Natural killer cell (primary cell): ENCODE results near the gene SCN2A. TPM values are rescaled to one million over a fixed set of nuclear protein-coding genes. Genes with fewer than 3 reads are reported as not detected.
"Not testable (repeated sequence)": the region's sequence is repeated elsewhere in the genome, so short reads cannot be mapped to it uniquely, and the experiment has no call there.

Source experiments
- ATAC-seq, 3 donors: fragments of 150-1000 bp in 2 of 3; fragments of 200-7000 bp in 1 of 3; cut with Tn5 transposase; 1 replicate in 1 of 3; 2 replicates in 2 of 3; pipeline ENCODE4 v1.10.0; 2021; ENCODE audit warnings: mild to moderate bottlenecking in 2 of 3, moderate library complexity in 2 of 3
- DNase-seq, 2 donors: peaks; one replicate each; pipeline versions ENCODE4 v3.0.0 to v3.0.0-alpha.2; 2013 to 2021; ENCODE audit warnings: mixed read lengths in 1 of 2
- H3K27ac ChIP-seq: one replicate; pipeline ENCODE4 v1.5.1; 2013; ENCODE audit warnings: mild to moderate bottlenecking, low read length
- H3K27me3 ChIP-seq: one replicate; pipeline ENCODE4 v1.6.1; 2013; ENCODE audit warnings: low read length; ENCODE audit not compliant: control insufficient read depth, insufficient read depth
- H3K36me3 ChIP-seq: one replicate; pipeline ENCODE4 v1.6.1; 2013; ENCODE audit warnings: low read length; ENCODE audit not compliant: control insufficient read depth, insufficient read depth
- H3K4me1 ChIP-seq: one replicate; pipeline ENCODE4 v1.6.1; 2013; ENCODE audit warnings: low read length; ENCODE audit not compliant: control insufficient read depth, insufficient read depth
- H3K4me3 ChIP-seq: one replicate; pipeline ENCODE4 v1.5.1; 2013; ENCODE audit warnings: low read length
- H3K9me3 ChIP-seq: one replicate; pipeline ENCODE4 v1.6.1; 2013; ENCODE audit warnings: low read length; ENCODE audit not compliant: control insufficient read depth, insufficient read depth
- H3K27ac Mint-ChIP-seq, 2 donors: one replicate each; pipeline ENCODE4 v1.8.0; 2022; ENCODE audit warnings: mild to moderate bottlenecking in 2 of 2, mixed read lengths in 2 of 2, moderate library complexity in 1 of 2
- H3K27me3 Mint-ChIP-seq, 2 donors: one replicate each; pipeline ENCODE4 v1.8.0; 2022; ENCODE audit warnings: low read depth in 2 of 2, mixed read lengths in 2 of 2
- H3K36me3 Mint-ChIP-seq: one replicate; pipeline ENCODE4 v1.8.0; 2022; ENCODE audit warnings: mixed read lengths
- H3K4me1 Mint-ChIP-seq, 2 donors: one replicate each; pipeline ENCODE4 v1.8.0; 2022; ENCODE audit warnings: mixed read lengths in 2 of 2
- H3K4me3 Mint-ChIP-seq: one replicate; pipeline ENCODE4 v1.8.0; 2022; ENCODE audit warnings: mild to moderate bottlenecking, moderate library complexity, mixed read lengths
- H3K9me3 Mint-ChIP-seq, 2 donors: one replicate each; pipeline ENCODE4 v1.8.0; 2022; ENCODE audit warnings: mixed read lengths in 2 of 2
- CTCF ChIP-seq: fragments of 200-600 bp; IDR thresholded peaks from one replicate; pipeline ENCODE4 v1.8.0; 2022; ENCODE audit warnings: antibody characterized with exemption
- WGBS: methylation state at CpG from one replicate; pipeline ENCODE4 v1.1.7; 2013; ENCODE audit warnings: missing lambda C conversion rate; ENCODE audit not compliant: insufficient coverage; 5-methylcytosine and 5-hydroxymethylcytosine counted together
- intact Hi-C: fragments of 100-400 bp; cut with micrococcal nuclease; formaldehyde crosslinking; loops from one replicate; pipeline ENCODE4 v1.14.2; 2022
- total RNA-seq, 4 donors: library from RNA; stranded (reverse); fragments of 120-200 nt in 1 of 4; gene quantifications; one replicate each; pipeline versions ENCODE4 v1.2.3 to v1.2.4, GENCODE V29; 2013 to 2022

The SCN2A gene
- total RNA-seq, 3 donors from 2014 or later (not counting 1 experiment from before 2014, with no cell fraction given) = 0.10 TPM; not detected in 2

GRCh38 chr2:165313509-165313908 lies 74.3 kb downstream of the SCN2A start:
- H3K27me3 ChIP-seq = no peaks in the 10 kb centered on the region
- H3K36me3 ChIP-seq = no peaks in the 10 kb centered on the region
- H3K4me3 ChIP-seq = no peak overlapping the region
- H3K9me3 Mint-ChIP-seq = no peaks in the 10 kb centered on the region
- no peak overlapping the region for H3K4me3 Mint-ChIP-seq
- no peak for TF ChIP-seq CTCF
- H3K4me1 Mint-ChIP-seq = peaks cover 5% of the 10 kb centered on the region in 2 donors
- intact Hi-C loops = no loop called here
- H3K4me1 ChIP-seq = no peaks in the 10 kb centered on the region
- H3K27ac Mint-ChIP-seq = no peak overlapping the region
- no peak overlapping the region for H3K27ac ChIP-seq
- no peaks in the 10 kb centered on the region for H3K36me3 Mint-ChIP-seq
- 13% methylated on average over 3 of the region's 4 CpGs for WGBS
- DNase-seq (no peak), ATAC-seq (no peak)
- peaks cover 3 to 7% of the 10 kb centered on the region in 2 donors for H3K27me3 Mint-ChIP-seq
- H3K9me3 ChIP-seq = no peaks in the 10 kb centered on the region

DNA sequence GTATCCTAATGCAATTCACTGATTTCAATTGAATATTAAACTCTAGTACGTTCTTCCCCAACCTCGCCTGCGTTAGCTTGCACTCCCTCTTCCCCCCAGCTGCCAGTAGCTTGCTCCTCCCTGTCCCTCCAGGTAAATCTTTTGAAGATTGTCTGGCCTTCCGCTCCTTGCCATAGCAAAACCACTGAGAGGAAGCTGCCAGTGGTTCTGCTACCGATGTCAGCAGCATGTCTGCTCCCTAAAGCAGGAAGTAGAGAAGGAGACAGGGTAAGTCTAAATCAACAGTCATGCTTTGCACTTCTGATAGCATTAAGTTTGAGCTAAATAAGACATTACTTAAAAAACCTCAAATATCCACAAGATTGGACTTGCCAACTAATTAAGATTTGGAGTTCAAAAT lies 89.1 kb downstream of the SCN2A start:
- Histone ChIP-seq H3K9me3 (no peaks in the 10 kb centered on the region), H3K36me3 (no peaks in the 10 kb centered on the region), H3K4me1 (no peaks in the 10 kb centered on the region), H3K27me3 (no peaks in the 10 kb centered on the region), H3K4me3 (no peak overlapping the region), H3K27ac (no peak overlapping the region)
- intact Hi-C loops = no loop called here
- DNase-seq (peak in 1 of 2 donors; percentile 40), ATAC-seq (peak in 1 of 3 donors; percentile 62)
- Mint-ChIP-seq H3K4me3 (no peak overlapping the region), H3K9me3 (no peaks in the 10 kb centered on the region), H3K27me3 (peaks cover 0 to 15% of the 10 kb centered on the region in 2 donors), H3K27ac (no peak overlapping the region), H3K36me3 (no peaks in the 10 kb centered on the region), H3K4me1 (peaks cover 10% of the 10 kb centered on the region in 2 donors)
- TF ChIP-seq CTCF = no peak
- 7% methylated on average over 5 of the region's 5 CpGs for WGBS

DNA sequence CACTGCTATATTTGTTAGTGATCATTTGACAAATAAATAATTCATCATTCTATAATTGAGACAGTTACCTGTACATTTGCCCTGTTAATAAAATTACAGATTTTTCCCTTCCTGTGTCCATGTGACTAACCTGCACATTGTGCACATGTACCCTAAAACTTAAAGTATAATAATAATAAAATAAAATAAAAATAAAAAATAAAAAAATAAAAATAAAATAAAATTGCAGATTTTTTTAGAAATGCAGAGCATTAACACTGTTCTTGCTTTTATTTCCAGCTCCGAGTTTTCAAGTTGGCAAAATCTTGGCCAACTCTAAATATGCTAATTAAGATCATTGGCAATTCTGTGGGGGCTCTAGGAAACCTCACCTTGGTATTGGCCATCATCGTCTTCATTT lies 105.1 kb downstream of the SCN2A start:
- H3K27me3 Mint-ChIP-seq, H3K27ac ChIP-seq, H3K27me3 ChIP-seq, H3K36me3 Mint-ChIP-seq, H3K27ac Mint-ChIP-seq, H3K9me3 ChIP-seq, H3K9me3 Mint-ChIP-seq, DNase-seq, ATAC-seq, H3K4me3 ChIP-seq, H3K4me1 ChIP-seq, H3K36me3 ChIP-seq, H3K4me1 Mint-ChIP-seq, intact Hi-C loops, H3K4me3 Mint-ChIP-seq: not testable (repeated sequence)
- WGBS = 75% methylated on average over 2 of the region's 2 CpGs

DNA sequence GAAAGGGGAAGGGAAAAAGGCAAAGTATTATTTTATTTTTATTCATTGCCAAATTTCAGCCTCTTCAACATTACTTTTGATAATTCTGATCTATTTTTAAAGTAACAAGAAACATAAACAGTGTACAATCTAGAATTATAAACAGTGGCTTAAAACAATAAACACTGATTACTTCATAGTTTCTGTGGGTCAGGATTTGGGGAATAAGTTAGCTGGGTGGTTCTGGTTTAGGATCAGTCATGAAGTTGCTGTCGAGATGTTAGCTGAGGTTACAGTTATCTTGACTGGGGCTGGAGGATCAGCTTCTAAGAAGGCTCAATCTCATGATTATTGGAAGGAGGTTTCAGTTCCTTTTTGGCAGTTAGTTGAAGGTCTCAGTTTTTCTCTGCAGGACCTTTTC lies 109.2 kb downstream of the SCN2A start:
- no peaks in the 10 kb centered on the region for H3K36me3 ChIP-seq
- no peaks in the 10 kb centered on the region for H3K27me3 Mint-ChIP-seq
- ATAC-seq = no peak
- intact Hi-C loops = no loop called here
- H3K4me1 Mint-ChIP-seq = no peaks in the 10 kb centered on the region
- no peak for DNase-seq
- no peak overlapping the region for H3K27ac Mint-ChIP-seq
- 88% methylated on average over 1 of the region's 1 CpG for WGBS
- no peaks in the 10 kb centered on the region for H3K9me3 ChIP-seq
- H3K9me3 Mint-ChIP-seq = no peaks in the 10 kb centered on the region
- no peaks in the 10 kb centered on the region for H3K36me3 Mint-ChIP-seq
- H3K4me3 Mint-ChIP-seq = no peak overlapping the region
- no peak overlapping the region for H3K4me3 ChIP-seq
- no peaks in the 10 kb centered on the region for H3K27me3 ChIP-seq
- TF ChIP-seq CTCF = no peak
- no peaks in the 10 kb centered on the region for H3K4me1 ChIP-seq
- no peak overlapping the region for H3K27ac ChIP-seq
